Body of pancreas (tissue), 4 donors: ENCODE data around the gene PCCA.

ENCODE experiments used
- POLR2A ChIP-seq, 3 donors: fragments of 450-650 bp; IDR thresholded peaks; one replicate each; pipeline ENCODE4 v1.6.1; 2016; ENCODE audit warnings: antibody characterized with exemption in 3 of 3, mild to moderate bottlenecking in 2 of 3
- TF ChIP-seq, protein P1 (sequence below), 7 experiments: fragments of 450-650 bp in 4 of 7; fragments of 200-600 bp in 3 of 7; sonication (generic) in 3 of 7; IDR thresholded peaks; one replicate each; pipeline ENCODE4 v1.5.1; 2016 to 2019; ENCODE audit warnings: antibody characterized with exemption in 7 of 7

DNA sequence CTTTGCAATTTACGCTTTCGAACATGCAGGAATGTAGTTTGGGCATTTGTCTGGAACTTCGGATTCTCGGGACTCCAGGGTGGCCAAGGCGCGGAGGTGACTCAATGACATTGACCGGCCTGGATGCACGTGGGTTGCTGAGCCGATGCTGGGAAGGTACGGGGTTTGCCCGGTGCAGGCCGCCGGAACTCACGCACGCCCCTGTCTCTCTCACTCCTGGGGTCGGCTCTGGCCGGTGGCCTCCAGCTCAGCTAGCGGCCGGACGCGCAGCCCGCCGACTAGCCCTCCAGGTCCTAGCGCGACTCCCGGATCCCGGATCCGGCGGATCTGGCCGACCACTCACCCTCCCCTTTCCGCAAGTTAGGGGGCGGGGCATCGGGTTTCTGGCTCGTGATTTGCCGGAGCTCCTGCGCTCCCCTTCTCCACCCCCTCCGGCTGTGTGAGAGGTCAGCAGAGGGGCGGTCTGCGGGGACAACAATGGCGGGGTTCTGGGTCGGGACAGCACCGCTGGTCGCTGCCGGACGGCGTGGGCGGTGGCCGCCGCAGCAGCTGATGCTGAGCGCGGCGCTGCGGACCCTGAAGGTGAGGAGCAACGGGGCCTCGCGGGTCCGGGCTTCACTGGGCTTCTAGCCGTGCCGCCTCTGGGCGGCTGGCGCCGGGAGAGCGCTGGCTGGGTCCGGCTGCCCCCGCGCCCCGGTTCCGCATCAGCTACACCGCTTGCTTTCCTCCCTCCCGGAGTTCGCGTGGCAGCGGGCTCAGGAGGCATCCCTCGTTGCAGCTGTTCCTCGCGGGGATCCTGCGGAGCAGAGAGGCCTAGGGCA, at the start of gene PCCA:
- TF ChIP-seq, protein P1, sequence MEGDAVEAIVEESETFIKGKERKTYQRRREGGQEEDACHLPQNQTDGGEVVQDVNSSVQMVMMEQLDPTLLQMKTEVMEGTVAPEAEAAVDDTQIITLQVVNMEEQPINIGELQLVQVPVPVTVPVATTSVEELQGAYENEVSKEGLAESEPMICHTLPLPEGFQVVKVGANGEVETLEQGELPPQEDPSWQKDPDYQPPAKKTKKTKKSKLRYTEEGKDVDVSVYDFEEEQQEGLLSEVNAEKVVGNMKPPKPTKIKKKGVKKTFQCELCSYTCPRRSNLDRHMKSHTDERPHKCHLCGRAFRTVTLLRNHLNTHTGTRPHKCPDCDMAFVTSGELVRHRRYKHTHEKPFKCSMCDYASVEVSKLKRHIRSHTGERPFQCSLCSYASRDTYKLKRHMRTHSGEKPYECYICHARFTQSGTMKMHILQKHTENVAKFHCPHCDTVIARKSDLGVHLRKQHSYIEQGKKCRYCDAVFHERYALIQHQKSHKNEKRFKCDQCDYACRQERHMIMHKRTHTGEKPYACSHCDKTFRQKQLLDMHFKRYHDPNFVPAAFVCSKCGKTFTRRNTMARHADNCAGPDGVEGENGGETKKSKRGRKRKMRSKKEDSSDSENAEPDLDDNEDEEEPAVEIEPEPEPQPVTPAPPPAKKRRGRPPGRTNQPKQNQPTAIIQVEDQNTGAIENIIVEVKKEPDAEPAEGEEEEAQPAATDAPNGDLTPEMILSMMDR (IDR thresholded peaks at IDR 0.05): no peak
- TF ChIP-seq POLR2A (IDR thresholded peaks at IDR 0.05): peak; percentile 62 to 79 (median 75)
